Heart left ventricle (tissue), 16 donors: ENCODE measurements around the gene PRKCG. TPM values are rescaled to one million over a fixed set of nuclear protein-coding genes. Genes with fewer than 3 reads are reported as not detected.

Experiments
- ATAC-seq, 4 donors: fragments of 200-7000 bp; cut with Tn5 transposase; one replicate each; pipeline ENCODE4 v1.9.1; 2020 to 2022; ENCODE audit warnings: moderate library complexity in 4 of 4, mild to moderate bottlenecking in 3 of 4, moderate number of reproducible peaks in 1 of 4
- DNase-seq, 5 donors: peaks; one replicate each; pipeline ENCODE4 v3.0.0-alpha.2; 2020
- H3K27ac ChIP-seq, 12 donors: fragments of 200-600 bp; sonication (generic) in 4 of 12; one replicate each; pipeline versions ENCODE4 v1.5.0 to v1.8.0; 2016 to 2022; ENCODE audit warnings: mild to moderate bottlenecking in 2 of 12
- H3K27me3 ChIP-seq, 9 donors: fragments of 200-600 bp; sonication (generic) in 2 of 9; one replicate each; pipeline versions ENCODE4 v1.5.1 to v1.8.0; 2016 to 2022; ENCODE audit warnings: mild to moderate bottlenecking in 3 of 9
- H3K36me3 ChIP-seq, 9 donors: fragments of 200-600 bp; sonication (generic) in 2 of 9; one replicate each; pipeline versions ENCODE4 v1.5.0 to v1.8.0; 2018 to 2022; ENCODE audit warnings: mild to moderate bottlenecking in 2 of 9
- H3K4me1 ChIP-seq, 12 donors: fragments of 200-600 bp; sonication (generic) in 4 of 12; one replicate each; pipeline versions ENCODE4 v1.5.0 to v1.8.0; 2016 to 2022; ENCODE audit warnings: mild to moderate bottlenecking in 3 of 12
- H3K4me3 ChIP-seq, 12 donors: fragments of 200-600 bp; sonication (generic) in 4 of 12; one replicate each; pipeline versions ENCODE4 v1.5.0 to v1.8.0; 2017 to 2022; ENCODE audit warnings: mild to moderate bottlenecking in 9 of 12, moderate library complexity in 4 of 12
- H3K9me3 ChIP-seq, 12 donors: fragments of 200-600 bp; sonication (generic) in 4 of 12; one replicate each; pipeline versions ENCODE4 v1.5.0 to v1.8.0; 2016 to 2022; ENCODE audit warnings: mild to moderate bottlenecking in 1 of 12
- POLR2A ChIP-seq, 2 donors: fragments of 450-650 bp; IDR thresholded peaks; one replicate each; pipeline ENCODE4 v1.6.1; 2017; ENCODE audit warnings: antibody characterized with exemption in 2 of 2, mild to moderate bottlenecking in 2 of 2, moderate library complexity in 2 of 2
- WGBS, 4 donors: extraction: QIAGEN DNeasy Blood & Tissue Kit in 2 of 4; methylation state at CpG; one replicate each; pipeline versions ENCODE4 v1.1.5 to v1.1.7; 2013 to 2018; 5-methylcytosine and 5-hydroxymethylcytosine counted together
- intact Hi-C, 10 donors: fragments of 100-400 bp; cut with DNase I; formaldehyde crosslinking; loops; one replicate each; pipeline versions ENCODE4 v1.11.1 to v1.14.2; 2022
- polyA plus RNA-seq, 2 donors: library from polyadenylated mRNA; stranded (reverse); fragments of 200-250 nt; gene quantifications; one replicate each; pipeline ENCODE4 v1.2.3, GENCODE V29; 2013
- total RNA-seq, 9 donors: library from RNA; depleted of rRNA in 2 of 9; stranded (reverse); fragments of >200 nt in 2 of 9; fragmentation: NEBNext Ultra II Directional in 3 of 9; extraction: Animal tissue kit (Norgen Biotek cat#: 25700) in 3 of 9; gene quantifications; one replicate each; pipeline versions ENCODE4 v1.1.0 to v1.2.4, GENCODE V29; 2016 to 2023
- TF ChIP-seq, protein P1 (sequence below), 12 donors: fragments of 200-600 bp; sonication (generic) in 4 of 12; IDR thresholded peaks; one replicate each; pipeline versions ENCODE4 v1.5.0 to v1.8.0; 2018 to 2022; ENCODE audit warnings: antibody characterized with exemption in 12 of 12, mild to moderate bottlenecking in 5 of 12
- donor health status: ischemic (EF 13 %, LVEDD 7.1; RV severe dilation, severe dysfunction).
- donor health status: healthy with polysubstance abuse.
- donor health status: DM: no; HTN: yes; CAD: no.
- donor health status: DM: no; HTN: no; CAD: no.
- donor health status: ischemic (EF 25% LVEDD 6.9; RV normal size, moderate dysfunction).
- donor health status: ischemic (EF 25% LVEDD 5.7; RV mildly dilated, moderate dysfunction).
- donor health status: healthy.
- donor health status: DM: yes; HTN: yes; CAD: no.
- donor health status: ischemic (EF 35%, LVEDD 5.7; RV mildly dilated, moderate dysfunction).
- donor health status: nonischemic (EF 11% LVEDD 7.7; RV severe dilation, severe dysfunction).
- donor health status: DM: yes; HTN: yes; CAD: no.
- donor health status: PGD.
- donor health status: ischemic (EF 29% LVEDD 5.4; RV normal size, mild dysfunction).
- donor health status: nonischemic (EF 23%, LVEDD 6.1; RV moderate dilation, normal function).

The PRKCG gene
- total and polyA plus RNA-seq, 11 donors = 0.09 TPM; not detected in 10

DNA sequence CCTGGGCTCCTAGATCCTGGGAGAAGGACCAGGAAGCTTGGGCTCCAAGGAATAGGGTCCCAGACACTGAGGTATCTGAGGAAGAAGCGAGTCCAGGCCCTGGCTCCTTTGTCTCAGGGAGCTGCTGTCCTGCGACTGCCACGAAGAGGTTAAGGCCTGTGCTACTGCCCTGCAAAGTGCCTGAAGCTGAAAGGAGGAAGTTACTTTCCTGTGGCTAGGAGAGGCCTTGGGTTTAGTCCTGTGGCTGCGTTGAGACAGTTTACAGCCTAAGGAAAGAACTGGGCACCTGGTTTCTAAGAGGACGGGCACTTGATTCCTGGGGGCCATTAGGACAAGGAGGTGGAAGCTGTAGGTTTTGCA is 11.5 kb upstream of the PRKCG start:
- TF ChIP-seq, protein P1, sequence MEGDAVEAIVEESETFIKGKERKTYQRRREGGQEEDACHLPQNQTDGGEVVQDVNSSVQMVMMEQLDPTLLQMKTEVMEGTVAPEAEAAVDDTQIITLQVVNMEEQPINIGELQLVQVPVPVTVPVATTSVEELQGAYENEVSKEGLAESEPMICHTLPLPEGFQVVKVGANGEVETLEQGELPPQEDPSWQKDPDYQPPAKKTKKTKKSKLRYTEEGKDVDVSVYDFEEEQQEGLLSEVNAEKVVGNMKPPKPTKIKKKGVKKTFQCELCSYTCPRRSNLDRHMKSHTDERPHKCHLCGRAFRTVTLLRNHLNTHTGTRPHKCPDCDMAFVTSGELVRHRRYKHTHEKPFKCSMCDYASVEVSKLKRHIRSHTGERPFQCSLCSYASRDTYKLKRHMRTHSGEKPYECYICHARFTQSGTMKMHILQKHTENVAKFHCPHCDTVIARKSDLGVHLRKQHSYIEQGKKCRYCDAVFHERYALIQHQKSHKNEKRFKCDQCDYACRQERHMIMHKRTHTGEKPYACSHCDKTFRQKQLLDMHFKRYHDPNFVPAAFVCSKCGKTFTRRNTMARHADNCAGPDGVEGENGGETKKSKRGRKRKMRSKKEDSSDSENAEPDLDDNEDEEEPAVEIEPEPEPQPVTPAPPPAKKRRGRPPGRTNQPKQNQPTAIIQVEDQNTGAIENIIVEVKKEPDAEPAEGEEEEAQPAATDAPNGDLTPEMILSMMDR (IDR thresholded peaks at IDR 0.05) = no peak
- TF ChIP-seq POLR2A (IDR thresholded peaks at IDR 0.05) = no peak
- H3K27ac ChIP-seq = peak overlapping the region in 10 of 12 donors; percentile 9 to 99 (median 52)
- ATAC-seq (no peak), DNase-seq (no peak)
- no peaks in the 10 kb centered on the region for H3K9me3 ChIP-seq
- peak overlapping the region in 8 of 12 donors; percentile 12 to 96 (median 39) for H3K4me3 ChIP-seq
- peaks cover 3 to 68% (median 22%) of the 10 kb centered on the region in 12 donors for H3K4me1 ChIP-seq
- intact Hi-C loops = loop anchor here in 2 of 10 donors (5.0 to 10.0 kb wide), 2 partner anchors 234 to 592 kb away; partner anchors contain the start of genes LENG9 (in 1 of the 2), NDUFA3 (in 1 of the 2) and OSCAR (in 1 of the 2)
- H3K36me3 ChIP-seq = peaks cover 0 to 52% (median 34%) of the 10 kb centered on the region in 9 donors
- whole genome bisulfite sequencing, 4 donors = 23 to 40% (median 34%) methylated on average over 5 of the region's 5 CpGs
- H3K27me3 ChIP-seq = no peaks in the 10 kb centered on the region

DNA sequence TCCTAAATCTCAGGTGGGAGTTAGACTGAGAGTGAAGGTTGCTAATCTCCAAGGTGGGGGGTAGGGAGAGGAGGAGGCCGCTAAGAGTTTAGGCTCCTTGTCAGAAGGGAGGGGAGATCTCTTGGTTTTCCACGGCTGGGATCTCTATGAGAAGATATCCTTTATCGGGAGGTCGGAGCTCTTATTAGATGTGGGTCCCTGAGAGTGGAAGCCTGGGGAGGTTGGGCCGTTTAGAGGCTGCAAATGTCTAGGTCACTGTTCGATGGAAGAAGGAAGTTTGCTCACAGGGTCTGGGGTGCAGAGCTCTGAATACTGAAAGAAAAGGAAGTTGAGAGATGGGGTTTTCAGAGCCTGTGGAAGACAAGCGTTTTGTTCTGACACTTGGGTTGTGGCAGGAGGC is 10.5 kb upstream of the PRKCG start:
- TF ChIP-seq, protein P1 (IDR thresholded peaks at IDR 0.05) = no peak
- TF ChIP-seq POLR2A (IDR thresholded peaks at IDR 0.05) = no peak
- Histone ChIP-seq H3K4me1 (peaks cover 3 to 68% (median 14%) of the 10 kb centered on the region in 12 donors), H3K36me3 (peaks cover 0 to 62% (median 38%) of the 10 kb centered on the region in 9 donors), H3K4me3 (peak overlapping the region in 2 of 12 donors; percentile 11 to 41), H3K27ac (peak overlapping the region in 2 of 12 donors; percentile 9 to 75), H3K27me3 (no peaks in the 10 kb centered on the region), H3K9me3 (no peaks in the 10 kb centered on the region)
- ATAC-seq (no peak), DNase-seq (no peak)
- intact Hi-C loops = loop anchor here in 2 of 10 donors (5.0 to 10.0 kb wide), 2 partner anchors 233 to 591 kb away; partner anchors contain the start of genes LENG9 (in 1 of the 2), NDUFA3 (in 1 of the 2) and OSCAR (in 1 of the 2)
- WGBS, 4 donors = 45 to 60% (median 52%) methylated on average over 7 of the region's 7 CpGs

- peak overlapping the region in 1 of 12 donors; percentile 75 for H3K27ac ChIP-seq
- WGBS, 4 donors = 75 to 78% (median 76%) methylated on average over 6 of the region's 6 CpGs
- ATAC-seq (no peak), DNase-seq (peak in 1 of 5 donors; percentile 17)
- TF ChIP-seq POLR2A (IDR thresholded peaks at IDR 0.05) = no peak
- TF ChIP-seq, protein P1 (IDR thresholded peaks at IDR 0.05) = no peak
- no peaks in the 10 kb centered on the region for H3K27me3 ChIP-seq
- no peaks in the 10 kb centered on the region for H3K9me3 ChIP-seq
- H3K4me1 ChIP-seq = peaks cover 0 to 69% (median 9%) of the 10 kb centered on the region in 12 donors
- H3K4me3 ChIP-seq = no peak overlapping the region
- peaks cover 0 to 65% (median 38%) of the 10 kb centered on the region in 9 donors for H3K36me3 ChIP-seq
- intact Hi-C loops = loop anchor here in 2 of 10 donors (5.0 to 10.0 kb wide), 2 partner anchors 232 to 590 kb away; partner anchors contain the start of genes LENG9 (in 1 of the 2), NDUFA3 (in 1 of the 2) and OSCAR (in 1 of the 2)
Observed at GRCh38 chr19:53872762-53873161, 9.2 kb upstream of the PRKCG start.

DNA sequence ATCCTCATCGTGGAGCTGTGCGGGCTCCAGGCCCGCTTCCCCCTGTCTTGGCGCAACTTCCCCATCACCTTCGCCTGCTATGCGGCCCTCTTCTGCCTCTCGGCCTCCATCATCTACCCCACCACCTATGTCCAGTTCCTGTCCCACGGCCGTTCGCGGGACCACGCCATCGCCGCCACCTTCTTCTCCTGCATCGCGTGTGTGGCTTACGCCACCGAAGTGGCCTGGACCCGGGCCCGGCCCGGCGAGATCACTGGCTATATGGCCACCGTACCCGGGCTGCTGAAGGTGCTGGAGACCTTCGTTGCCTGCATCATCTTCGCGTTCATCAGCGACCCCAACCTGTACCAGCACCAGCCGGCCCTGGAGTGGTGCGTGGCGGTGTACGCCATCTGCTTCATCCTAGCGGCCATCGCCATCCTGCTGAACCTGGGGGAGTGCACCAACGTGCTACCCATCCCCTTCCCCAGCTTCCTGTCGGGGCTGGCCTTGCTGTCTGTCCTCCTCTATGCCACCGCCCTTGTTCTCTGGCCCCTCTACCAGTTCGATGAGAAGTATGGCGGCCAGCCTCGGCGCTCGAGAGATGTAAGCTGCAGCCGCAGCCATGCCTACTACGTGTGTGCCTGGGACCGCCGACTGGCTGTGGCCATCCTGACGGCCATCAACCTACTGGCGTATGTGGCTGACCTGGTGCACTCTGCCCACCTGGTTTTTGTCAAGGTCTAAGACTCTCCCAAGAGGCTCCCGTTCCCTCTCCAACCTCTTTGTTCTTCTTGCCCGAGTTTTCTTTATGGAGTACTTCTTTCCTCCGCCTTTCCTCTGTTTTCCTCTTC is 8.0 kb upstream of the PRKCG start:
- Histone ChIP-seq H3K27me3 (no peaks in the 10 kb centered on the region), H3K27ac (peak overlapping the region in 1 of 12 donors; percentile 30), H3K36me3 (peaks cover 0 to 65% (median 38%) of the 10 kb centered on the region in 9 donors), H3K4me1 (peaks cover 0 to 74% (median 14%) of the 10 kb centered on the region in 12 donors), H3K9me3 (no peaks in the 10 kb centered on the region), H3K4me3 (no peak overlapping the region)
- ATAC-seq (no peak), DNase-seq (peak in 1 of 5 donors; percentile 54)
- TF ChIP-seq POLR2A (IDR thresholded peaks at IDR 0.05) = no peak
- TF ChIP-seq, protein P1 (IDR thresholded peaks at IDR 0.05) = no peak
- WGBS, 4 donors = 88 to 90% (median 90%) methylated on average over 51 of the region's 51 CpGs
- intact Hi-C loops = loop anchor here in 2 of 10 donors (5.0 to 10.0 kb wide), 2 partner anchors 231 to 588 kb away; partner anchors contain the start of genes LENG9 (in 1 of the 2), NDUFA3 (in 1 of the 2) and OSCAR (in 1 of the 2)
